HG02571 (cell line): ENCODE results near the gene SLC25A25.
"Not testable (repeated sequence)": the region's sequence is repeated elsewhere in the genome, so short reads cannot be mapped to it uniquely, and the experiment has no call there.

Experiments
- ATAC-seq: cut with Tn5 transposase; IDR thresholded peaks from one replicate; pipeline ENCODE4 v1.9.1; 2021; ENCODE audit warnings: mild to moderate bottlenecking, moderate library complexity; ENCODE audit not compliant: unreplicated experiment

Gene SLC25A25

GRCh38 chr9:128067645-128068385 is at the start of gene SLC25A25:
Gene SLC25A25 (plus strand): TSS chr9:128068232. CDS start chr9:128068320, 88 bp downstream.
- peak; percentile 61 for ATAC-seq

DNA sequence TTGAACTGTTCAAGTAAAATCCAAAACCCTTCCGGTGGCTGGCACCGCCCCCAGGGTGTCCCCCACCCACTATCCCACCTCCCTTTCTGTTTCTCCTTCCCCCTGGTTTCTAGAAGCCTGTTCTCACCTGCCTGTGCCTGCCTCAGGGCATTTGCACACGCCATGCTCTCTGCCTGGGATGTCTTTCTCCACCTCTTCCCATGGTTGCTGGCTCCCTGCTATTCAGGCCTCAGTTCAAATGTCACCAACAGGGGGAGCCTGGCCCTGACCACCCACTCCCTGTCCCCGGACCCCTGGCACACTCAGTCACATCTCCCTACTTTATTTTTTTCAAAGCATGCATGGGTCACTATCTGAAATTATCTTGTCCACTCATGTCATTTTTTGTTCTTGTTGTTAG is 47.3 kb upstream of the SLC25A25 start:
- no peak for ATAC-seq

- ATAC-seq: no peak
Measured at GRCh38 chr9:128021098-128021497, 46.9 kb upstream of the SLC25A25 start.

GRCh38 chr9:128022886-128023285 is 45.1 kb upstream of the SLC25A25 start:
- ATAC-seq: no peak

DNA sequence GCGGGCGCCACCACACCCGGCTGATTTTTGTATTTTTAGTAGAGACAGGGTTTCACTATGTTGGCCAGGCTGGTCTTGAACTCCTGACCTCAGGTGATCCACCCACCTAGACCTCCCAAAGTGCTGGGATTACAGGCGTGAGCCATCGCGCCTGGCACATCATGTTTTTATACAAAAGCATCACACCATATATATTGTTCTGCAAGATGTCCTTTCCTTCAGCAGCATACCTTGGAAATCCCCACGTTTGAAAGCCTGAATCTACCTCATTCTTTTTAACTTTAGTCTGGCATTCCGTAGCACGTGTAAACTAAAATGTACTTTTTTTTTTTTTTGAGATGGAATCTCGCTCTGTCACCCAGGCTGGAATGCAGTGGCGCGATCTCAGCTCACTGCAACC is 44.4 kb upstream of the SLC25A25 start:
- ATAC-seq: not testable (repeated sequence)

GRCh38 chr9:128024761-128025308 is 43.2 kb upstream of the SLC25A25 start:
- ATAC-seq: no peak

DNA sequence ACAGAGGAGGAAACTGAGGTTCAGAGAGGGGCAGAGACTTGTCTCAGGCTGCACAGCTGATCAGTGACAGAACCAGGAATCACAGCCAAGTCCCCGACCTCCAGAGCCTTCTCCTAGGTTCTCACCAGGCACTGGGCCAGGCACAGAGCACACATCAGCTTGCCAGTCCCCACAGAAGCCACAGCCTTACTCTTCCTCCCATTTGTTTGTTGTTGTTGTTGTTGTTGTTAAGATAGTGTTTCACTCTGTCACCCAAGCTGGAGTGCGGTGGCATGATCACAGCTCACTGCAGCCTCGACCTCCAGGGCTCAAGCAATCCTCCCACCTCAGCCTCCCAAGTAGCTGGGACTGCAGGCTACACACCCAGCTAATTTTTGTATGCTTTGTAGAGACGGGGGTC is 42.3 kb upstream of the SLC25A25 start:
- ATAC-seq: no peak

- no peak for ATAC-seq
Measured at GRCh38 chr9:128026255-128026772, 41.7 kb upstream of the SLC25A25 start.

- no peak for ATAC-seq
Measured at GRCh38 chr9:128026773-128027541, 41.1 kb upstream of the SLC25A25 start.

DNA sequence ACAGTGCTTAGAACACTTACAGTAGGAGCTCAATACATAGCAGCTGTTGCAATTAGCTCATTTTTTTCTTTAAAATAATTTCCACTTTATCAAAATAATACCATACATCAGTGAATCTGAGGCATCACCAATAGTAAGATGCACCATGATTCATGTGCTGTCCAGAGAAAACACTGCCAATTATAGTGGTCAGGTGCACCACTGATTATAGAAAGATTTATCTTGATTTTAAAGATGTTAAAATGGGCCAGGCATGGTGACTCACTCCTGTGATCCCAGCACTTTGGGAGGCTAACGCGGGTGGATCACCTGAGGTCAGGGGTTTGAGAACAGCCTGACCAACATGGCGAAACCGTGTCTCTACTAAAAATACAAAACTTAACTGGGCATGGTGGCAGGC is 40.3 kb upstream of the SLC25A25 start:
- no peak for ATAC-seq

DNA sequence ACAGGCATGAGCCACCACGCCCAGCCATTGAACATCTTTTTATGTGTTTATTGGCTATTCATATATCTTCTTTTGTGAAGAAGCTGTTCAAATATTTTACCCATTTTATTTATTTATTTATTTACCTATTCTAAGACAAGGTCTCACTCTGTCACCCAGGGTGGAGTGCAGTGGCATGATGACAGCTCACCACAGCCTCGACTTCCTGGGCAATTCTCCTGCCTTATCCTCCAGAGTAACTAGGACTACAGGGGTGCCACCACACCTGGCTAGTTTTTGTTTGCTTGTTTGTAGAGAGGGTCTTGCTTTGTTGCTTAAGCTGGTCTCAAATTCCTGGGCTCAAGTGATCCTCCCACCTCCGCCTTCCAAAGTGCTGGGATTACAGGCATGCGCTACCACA is 34.4 kb upstream of the SLC25A25 start:
- ATAC-seq: no peak

DNA sequence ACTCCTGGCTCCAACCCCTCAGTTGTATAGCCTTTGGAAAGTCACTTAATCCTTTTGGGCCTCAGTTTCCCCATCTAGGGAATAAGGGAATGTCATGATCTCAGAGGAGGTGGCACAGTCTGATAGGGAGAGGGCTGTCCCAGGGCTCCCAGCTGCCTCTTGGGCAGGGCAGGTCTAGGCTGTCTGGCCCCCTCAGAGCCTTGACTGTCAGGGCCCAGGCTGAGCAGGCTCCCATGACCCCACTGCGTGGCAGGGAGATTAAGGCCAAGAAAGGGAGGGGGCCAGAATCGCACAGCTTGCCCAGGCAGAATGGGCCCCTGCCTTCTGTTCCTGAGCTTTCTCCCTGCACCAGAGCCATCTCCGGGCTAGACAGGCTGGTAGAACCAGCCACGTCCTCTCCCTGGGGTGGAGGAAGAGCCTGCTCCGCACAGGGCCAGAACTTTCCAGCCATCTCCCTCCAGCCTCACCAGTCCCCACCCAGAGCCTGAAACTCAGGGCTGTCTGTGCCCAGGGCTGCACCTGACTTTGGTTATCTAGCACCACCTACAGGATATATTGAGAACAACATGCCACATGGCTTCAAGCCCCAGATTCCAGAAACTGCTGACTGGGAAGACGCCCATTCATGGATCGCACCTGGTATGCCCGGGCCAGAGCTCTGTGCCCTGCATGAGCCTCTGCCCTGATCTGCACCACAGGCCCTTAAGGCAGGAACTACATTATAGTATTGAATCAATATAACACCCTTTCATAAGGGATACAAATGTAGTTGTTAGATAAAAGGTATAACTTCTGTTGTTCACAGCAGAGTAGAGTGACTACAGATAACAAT is 33.0 kb upstream of the SLC25A25 start:
- ATAC-seq: no peak

GRCh38 chr9:128036522-128036921 is 31.5 kb upstream of the SLC25A25 start:
- ATAC-seq: not testable (repeated sequence)

- ATAC-seq: not testable (repeated sequence)
Measured at GRCh38 chr9:128040783-128041182, 27.2 kb upstream of the SLC25A25 start.

- no peak for ATAC-seq
Measured at GRCh38 chr9:128042043-128042442, 26.0 kb upstream of the SLC25A25 start.

- no peak for ATAC-seq
Measured at GRCh38 chr9:128043467-128043868, 24.6 kb upstream of the SLC25A25 start.

GRCh38 chr9:128045409-128045808 is 22.6 kb upstream of the SLC25A25 start:
- ATAC-seq: not testable (repeated sequence)

DNA sequence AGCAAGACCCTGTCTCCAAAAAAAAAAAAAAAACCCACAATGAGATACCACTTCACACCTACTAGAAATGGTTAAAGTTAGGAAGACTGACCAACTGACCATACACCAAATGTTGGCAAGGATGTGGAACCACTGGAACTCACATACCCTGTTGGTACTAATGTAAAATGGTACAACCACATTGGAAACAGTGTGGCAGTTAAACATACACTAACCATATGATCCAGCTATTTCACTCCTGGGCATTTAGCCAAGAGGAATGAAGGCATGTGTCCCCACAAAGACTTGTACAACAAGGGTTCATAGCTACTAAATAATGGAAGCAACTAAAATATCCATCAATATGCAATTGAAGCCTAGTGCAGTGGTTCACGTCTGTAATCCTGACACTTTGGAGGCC is 22.2 kb upstream of the SLC25A25 start:
- ATAC-seq: no peak

DNA sequence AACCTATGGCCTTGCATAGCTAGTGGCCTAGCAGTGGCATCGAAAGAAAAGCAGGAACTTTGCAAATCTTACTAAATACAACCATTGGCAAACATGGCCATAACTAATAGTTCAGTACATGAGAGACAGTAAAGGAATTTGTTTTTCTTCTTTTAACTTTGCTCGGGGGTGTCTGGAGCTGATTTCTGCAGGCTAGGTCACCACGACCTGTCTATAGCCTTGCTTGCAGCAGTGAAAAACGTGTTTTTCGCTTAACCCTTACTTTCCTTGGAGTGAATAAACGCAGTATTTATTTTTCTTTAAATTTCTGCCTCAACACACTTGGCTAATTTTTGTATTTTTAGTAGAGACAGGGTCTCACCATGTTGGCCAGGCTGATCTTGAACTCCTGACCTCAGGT is 20.8 kb upstream of the SLC25A25 start:
- no peak for ATAC-seq

DNA sequence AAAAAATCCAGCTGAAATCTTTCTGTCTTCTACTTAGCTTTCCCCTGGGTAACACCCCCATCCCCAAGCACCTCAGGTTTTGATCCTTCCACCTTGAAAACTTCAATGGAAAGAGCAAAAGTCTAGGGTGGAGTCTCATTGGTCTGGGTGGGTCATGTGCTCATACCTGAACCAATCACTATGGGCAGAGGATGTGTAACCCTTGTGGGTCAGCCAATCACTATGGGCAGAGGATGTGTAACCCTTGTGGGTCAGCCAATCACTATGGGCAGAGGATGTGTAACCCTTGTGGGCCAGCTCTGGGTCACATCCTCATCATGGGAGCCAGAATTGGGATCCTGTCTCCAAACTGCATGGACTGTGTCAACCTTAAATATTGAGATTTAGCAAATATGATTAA is 19.4 kb upstream of the SLC25A25 start:
- ATAC-seq: no peak

DNA sequence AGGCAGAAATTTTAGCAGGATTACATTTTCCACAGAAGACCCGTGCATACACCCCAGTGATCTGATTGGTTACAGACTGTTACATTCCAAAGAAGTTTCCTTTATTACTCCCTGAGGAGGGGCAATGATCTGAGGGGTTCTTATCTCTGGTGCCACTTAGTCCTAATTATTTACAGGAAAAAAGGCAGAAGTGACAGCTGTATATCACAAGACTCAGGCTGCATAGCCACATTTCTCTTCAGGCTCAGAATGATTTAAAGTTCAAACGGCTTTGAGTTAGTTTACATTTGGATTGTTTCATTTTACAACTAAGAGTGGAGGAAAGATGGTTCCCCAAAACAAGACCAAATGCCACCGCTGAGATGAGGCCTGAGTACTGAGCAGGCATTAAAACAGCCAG is 18.2 kb upstream of the SLC25A25 start:
- no peak for ATAC-seq
